ENCODE data around the gene CARS2.

Gene CARS2

DNA sequence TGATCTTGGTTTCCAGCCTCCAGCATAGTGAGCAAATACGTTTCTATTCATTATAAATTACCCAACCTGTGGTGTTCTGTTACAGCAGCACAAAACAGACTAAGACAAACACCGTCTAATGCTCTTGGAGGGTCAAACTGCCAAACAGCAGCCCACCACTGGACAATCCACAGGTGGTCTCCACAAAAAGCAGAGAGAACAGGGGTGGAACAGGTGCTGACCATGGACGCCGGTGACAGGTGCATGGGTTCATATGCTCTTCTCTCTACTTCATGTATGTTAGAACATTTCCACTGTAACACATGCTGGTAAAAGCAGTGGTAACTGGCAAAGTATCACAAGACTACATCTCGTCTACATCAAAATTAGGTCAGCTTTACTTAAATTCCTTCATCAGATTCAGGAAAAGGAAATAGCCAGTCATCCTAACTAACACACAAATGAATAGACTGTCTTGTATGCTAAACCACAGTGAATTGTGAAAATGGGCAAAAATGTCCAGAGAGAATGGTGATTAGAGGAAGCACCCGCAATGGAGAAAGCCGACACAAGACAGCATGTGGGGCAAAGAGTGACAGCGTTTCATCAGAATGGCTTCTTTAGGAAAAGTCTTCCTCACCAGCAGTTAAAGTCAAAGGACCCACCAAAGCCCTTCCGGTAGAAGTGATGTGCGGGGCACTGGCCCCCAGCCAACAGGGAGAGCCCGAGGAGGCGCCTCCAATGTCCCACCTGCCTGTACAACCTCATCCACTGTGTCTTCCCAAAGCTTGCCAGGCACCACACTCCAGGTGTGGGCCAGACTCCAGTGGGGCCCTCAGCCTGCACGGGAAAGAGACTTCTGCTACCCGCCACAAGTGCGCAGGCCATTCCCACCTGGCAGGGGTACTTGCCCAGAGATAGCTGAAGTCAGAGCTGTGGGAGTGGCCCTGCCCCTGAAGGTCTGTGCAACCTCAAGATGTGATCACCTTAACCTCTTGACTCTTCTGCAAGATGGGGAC is 6.5 kb downstream of the CARS2 start:
- CTCF ChIA-PET, result no interaction called here
- H3K36me3 ChIP-seq (ENCODE audit: control insufficient read depth in 2 of 2, insufficient read depth in 1 of 2, low read length in 2 of 2), result peaks cover 9 to 72% of the 10 kb centered on the region in 2 experiments; a peak in 2 of 3 replicates
- H3K9me3 ChIP-seq (ENCODE audit: control insufficient read depth, insufficient read depth, low read depth, low read length), result no peaks in the 10 kb centered on the region
- no peak overlapping the region for H3K4me3 ChIP-seq (ENCODE audit: low read depth, low read length)
- no peak overlapping the region for H3K27ac ChIP-seq (ENCODE audit: extremely low read depth, low read depth, low read length)
- POLR2A ChIA-PET, result no interaction called here
- 0 out of 2 replicates have a peak, but pooled peaks cover 3% of the 10 kb centered on the region for H3K4me1 ChIP-seq (ENCODE audit: control insufficient read depth, insufficient read depth, low read length)
- TF ChIP-seq SCRT2 (tag by site-specific recombination; IDR thresholded peaks at IDR 0.05), result peak; percentile 79
- TF ChIP-seq ZNF146 (tag by site-specific recombination; IDR thresholded peaks at IDR 0.05), result no peak
- TF ChIP-seq SCRT1 (tag by site-specific recombination; IDR thresholded peaks at IDR 0.05; ENCODE audit: borderline replicate concordance), result peak; percentile 35; the same call in 1 of the 2 replicates
- no peak for TF ChIP-seq ZNF621 (tag by site-specific recombination; IDR thresholded peaks at IDR 0.05)

GRCh38 chr13:110698689-110699088 is 7.2 kb downstream of the CARS2 start:
- H3K27ac ChIP-seq (ENCODE audit: extremely low read depth, low read depth, low read length), result no peak overlapping the region
- POLR2A ChIA-PET, result no interaction called here
- H3K36me3 ChIP-seq (ENCODE audit: control insufficient read depth in 2 of 2, insufficient read depth in 1 of 2, low read length in 2 of 2), result peaks cover 9 to 67% of the 10 kb centered on the region in 2 experiments; a peak in 2 of 3 replicates
- TF ChIP-seq ZNF10 (tag by site-specific recombination; IDR thresholded peaks at IDR 0.05), result no peak
- no peak for TF ChIP-seq KLF7 (tag by site-specific recombination; IDR thresholded peaks at IDR 0.05; ENCODE audit: borderline replicate concordance)
- no peak for TF ChIP-seq GLIS1 (tag by site-specific recombination; IDR thresholded peaks at IDR 0.05)
- TF ChIP-seq ZNF423 (tag by site-specific recombination; IDR thresholded peaks at IDR 0.05), result no peak
- CTCF ChIA-PET, result no interaction called here
- H3K4me1 ChIP-seq (ENCODE audit: control insufficient read depth, insufficient read depth, low read length), result 0 out of 2 replicates have a peak, but pooled peaks cover 3% of the 10 kb centered on the region
- no peak overlapping the region for H3K4me3 ChIP-seq (ENCODE audit: low read depth, low read length)
- H3K9me3 ChIP-seq (ENCODE audit: control insufficient read depth, insufficient read depth, low read depth, low read length), result no peaks in the 10 kb centered on the region

- CTCF ChIA-PET, result no interaction called here
- Histone ChIP-seq H3K4me1 (ENCODE audit: control insufficient read depth, insufficient read depth, low read length) (0 out of 2 replicates have a peak, but pooled peaks cover 3% of the 10 kb centered on the region), H3K9me3 (ENCODE audit: control insufficient read depth, insufficient read depth, low read depth, low read length) (no peaks in the 10 kb centered on the region), H3K4me3 (ENCODE audit: low read depth, low read length) (no peak overlapping the region), H3K36me3 (ENCODE audit: control insufficient read depth in 2 of 2, insufficient read depth in 1 of 2, low read length in 2 of 2) (peaks cover 9 to 68% of the 10 kb centered on the region in 2 experiments; a peak in 2 of 3 replicates), H3K27ac (ENCODE audit: extremely low read depth, low read depth, low read length) (no peak overlapping the region)
- POLR2A ChIA-PET, result interaction anchor here (1.0 kb wide), 1 partner anchor 18 kb away, joined by 3 read pairs; no protein-coding TSS in a partner anchor
- TF ChIP-seq ZNF830 (tag by site-specific recombination; IDR thresholded peaks at IDR 0.05; ENCODE audit: low read depth), result no peak
- TF ChIP-seq ZNF133 (tag by site-specific recombination; IDR thresholded peaks at IDR 0.05), result no peak
- TF ChIP-seq ZNF274 (IDR thresholded peaks at IDR 0.05; ENCODE audit: low read length), result no peak
- no peak for TF ChIP-seq ZNF274 (tag by site-specific recombination; IDR thresholded peaks at IDR 0.05; ENCODE audit: borderline replicate concordance)
- TF ChIP-seq, protein P1, sequence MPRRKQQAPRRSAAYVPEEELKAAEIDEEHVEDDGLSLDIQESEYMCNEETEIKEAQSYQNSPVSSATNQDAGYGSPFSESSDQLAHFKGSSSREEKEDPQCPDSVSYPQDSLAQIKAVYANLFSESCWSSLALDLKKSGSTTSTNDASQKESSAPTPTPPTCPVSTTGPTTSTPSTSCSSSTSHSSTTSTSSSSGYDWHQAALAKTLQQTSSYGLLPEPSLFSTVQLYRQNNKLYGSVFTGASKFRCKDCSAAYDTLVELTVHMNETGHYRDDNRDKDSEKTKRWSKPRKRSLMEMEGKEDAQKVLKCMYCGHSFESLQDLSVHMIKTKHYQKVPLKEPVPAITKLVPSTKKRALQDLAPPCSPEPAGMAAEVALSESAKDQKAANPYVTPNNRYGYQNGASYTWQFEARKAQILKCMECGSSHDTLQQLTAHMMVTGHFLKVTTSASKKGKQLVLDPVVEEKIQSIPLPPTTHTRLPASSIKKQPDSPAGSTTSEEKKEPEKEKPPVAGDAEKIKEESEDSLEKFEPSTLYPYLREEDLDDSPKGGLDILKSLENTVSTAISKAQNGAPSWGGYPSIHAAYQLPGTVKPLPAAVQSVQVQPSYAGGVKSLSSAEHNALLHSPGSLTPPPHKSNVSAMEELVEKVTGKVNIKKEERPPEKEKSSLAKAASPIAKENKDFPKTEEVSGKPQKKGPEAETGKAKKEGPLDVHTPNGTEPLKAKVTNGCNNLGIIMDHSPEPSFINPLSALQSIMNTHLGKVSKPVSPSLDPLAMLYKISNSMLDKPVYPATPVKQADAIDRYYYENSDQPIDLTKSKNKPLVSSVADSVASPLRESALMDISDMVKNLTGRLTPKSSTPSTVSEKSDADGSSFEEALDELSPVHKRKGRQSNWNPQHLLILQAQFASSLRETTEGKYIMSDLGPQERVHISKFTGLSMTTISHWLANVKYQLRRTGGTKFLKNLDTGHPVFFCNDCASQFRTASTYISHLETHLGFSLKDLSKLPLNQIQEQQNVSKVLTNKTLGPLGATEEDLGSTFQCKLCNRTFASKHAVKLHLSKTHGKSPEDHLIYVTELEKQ (tag by site-specific recombination; IDR thresholded peaks at IDR 0.05; ENCODE audit: borderline replicate concordance), result no peak
- TF ChIP-seq ZSCAN5A (tag by site-specific recombination; IDR thresholded peaks at IDR 0.05), result no peak
- no peak for TF ChIP-seq ZNF701 (tag by site-specific recombination; IDR thresholded peaks at IDR 0.05)
- TF ChIP-seq REPIN1 (tag by site-specific recombination; IDR thresholded peaks at IDR 0.05; ENCODE audit: low read depth), result no peak
- TF ChIP-seq ZNF416 (tag by site-specific recombination; IDR thresholded peaks at IDR 0.05), result no peak
- TF ChIP-seq ZNF280D (tag by site-specific recombination; IDR thresholded peaks at IDR 0.05), result no peak
- TF ChIP-seq ZBTB44 (tag by site-specific recombination; IDR thresholded peaks at IDR 0.05), result no peak
- no peak for TF ChIP-seq ZNF121 (tag by site-specific recombination; IDR thresholded peaks at IDR 0.05)
- no peak for TF ChIP-seq BCL11B (tag by site-specific recombination; IDR thresholded peaks at IDR 0.05; ENCODE audit: low read depth)
Observed at GRCh38 chr13:110697842-110698241, 8.1 kb downstream of the CARS2 start.

All from HEK293 (cell line).